Measurements from ENCODE around the gene PAWR.

PAWR gene

GRCh38 chr12:79560225-79560889, 130.4 kb downstream of the PAWR start:
- H3K23ac ChIP-seq (ENCODE audit: low read depth, low read length, poor library complexity), result no peak overlapping the region
- peaks cover 3% of the 10 kb centered on the region for H3K79me1 ChIP-seq (ENCODE audit: low read depth, low read length)
- no peak overlapping the region for H3K14ac ChIP-seq (ENCODE audit: low read length)
- no peak overlapping the region for H3K4me2 ChIP-seq (ENCODE audit: insufficient read depth, low read length, poor library complexity, severe bottlenecking)
- H3K27ac ChIP-seq (replicated peaks; ENCODE audit: low read length), result no peak overlapping the region
- H3K36me3 ChIP-seq (replicated peaks in 1 of 2; ENCODE audit: control insufficient read depth in 2 of 2, insufficient read depth in 2 of 2, low read length in 2 of 2), result peaks cover 6 to 12% of the 10 kb centered on the region in 2 donors
- no peak overlapping the region for H2BK15ac ChIP-seq (ENCODE audit: low read length)
- H2AFZ ChIP-seq (ENCODE audit: low read length), result no peak overlapping the region
- no peak overlapping the region for H2BK12ac ChIP-seq (ENCODE audit: low read length)
- H3K4ac ChIP-seq (ENCODE audit: low read length), result no peak overlapping the region
- WGBS, 2 donors (ENCODE audit: extremely low coverage in 2 of 2, insufficient read length in 2 of 2, insufficient replicate concordance in 1 of 2), result no CpG with 5 or more reads among the region's 6 CpGs
- peaks cover 0 to 4% of the 10 kb centered on the region in 2 donors for H3K4me1 ChIP-seq (ENCODE audit: control insufficient read depth in 2 of 2, insufficient read depth in 1 of 2, low read depth in 1 of 2, low read length in 2 of 2)
- no peak overlapping the region for H2BK5ac ChIP-seq (ENCODE audit: low read length)
- no peak overlapping the region for H3K18ac ChIP-seq (ENCODE audit: low read length)
- H2BK120ac ChIP-seq (ENCODE audit: low read depth, low read length), result no peak overlapping the region
- H4K91ac ChIP-seq (ENCODE audit: low read depth, low read length, poor library complexity), result no peak overlapping the region
- H2AK5ac ChIP-seq (ENCODE audit: low read depth, low read length), result no peak overlapping the region
- H3K27me3 ChIP-seq (ENCODE audit: control insufficient read depth in 3 of 3, insufficient read depth in 3 of 3, low read depth in 1 of 3, low read length in 3 of 3), result no peaks in the 10 kb centered on the region
- no peak overlapping the region for H3K4me3 ChIP-seq (ENCODE audit: low read length in 2 of 2)
- peaks cover 12 to 27% of the 10 kb centered on the region in 2 donors for H3K9me3 ChIP-seq (replicated peaks in 1 of 2; ENCODE audit: control insufficient read depth in 2 of 2, insufficient read depth in 1 of 2, low read depth in 1 of 2, low read length in 2 of 2)
- no peak overlapping the region for H4K8ac ChIP-seq (ENCODE audit: low read depth, low read length)
- no peak overlapping the region for H3K9ac ChIP-seq (ENCODE audit: low read depth, low read length, poor library complexity)
- no peak for DNase-seq (ENCODE audit: low spot score)

GRCh38 chr12:79559591-79559990, 131.2 kb downstream of the PAWR start:
- Histone ChIP-seq H2AK5ac (ENCODE audit: low read depth, low read length) (no peak overlapping the region), H4K91ac (ENCODE audit: low read depth, low read length, poor library complexity) (no peak overlapping the region), H2BK15ac (ENCODE audit: low read length) (no peak overlapping the region), H3K4me1 (ENCODE audit: control insufficient read depth in 2 of 2, insufficient read depth in 1 of 2, low read depth in 1 of 2, low read length in 2 of 2) (peaks cover 0 to 4% of the 10 kb centered on the region in 2 donors), H3K36me3 (replicated peaks in 1 of 2; ENCODE audit: control insufficient read depth in 2 of 2, insufficient read depth in 2 of 2, low read length in 2 of 2) (peaks cover 6 to 17% of the 10 kb centered on the region in 2 donors), H2BK120ac (ENCODE audit: low read depth, low read length) (no peak overlapping the region), H3K14ac (ENCODE audit: low read length) (no peak overlapping the region), H2BK12ac (ENCODE audit: low read length) (no peak overlapping the region), H2AFZ (ENCODE audit: low read length) (no peak overlapping the region), H3K4ac (ENCODE audit: low read length) (no peak overlapping the region), H3K27ac (replicated peaks; ENCODE audit: low read length) (no peak overlapping the region), H3K9ac (ENCODE audit: low read depth, low read length, poor library complexity) (no peak overlapping the region), H3K9me3 (replicated peaks in 1 of 2; ENCODE audit: control insufficient read depth in 2 of 2, insufficient read depth in 1 of 2, low read depth in 1 of 2, low read length in 2 of 2) (peaks cover 9 to 24% of the 10 kb centered on the region in 2 donors), H3K79me1 (ENCODE audit: low read depth, low read length) (peaks cover 3% of the 10 kb centered on the region), H2BK5ac (ENCODE audit: low read length) (no peak overlapping the region), H3K4me2 (ENCODE audit: insufficient read depth, low read length, poor library complexity, severe bottlenecking) (no peak overlapping the region), H3K23ac (ENCODE audit: low read depth, low read length, poor library complexity) (no peak overlapping the region), H3K18ac (ENCODE audit: low read length) (no peak overlapping the region), H3K4me3 (ENCODE audit: low read length in 2 of 2) (no peak overlapping the region), H4K8ac (ENCODE audit: low read depth, low read length) (no peak overlapping the region), H3K27me3 (ENCODE audit: control insufficient read depth in 3 of 3, insufficient read depth in 3 of 3, low read depth in 1 of 3, low read length in 3 of 3) (no peaks in the 10 kb centered on the region)
- DNase-seq (ENCODE audit: low spot score), result no peak
- WGBS, 2 donors (ENCODE audit: extremely low coverage in 2 of 2, insufficient read length in 2 of 2, insufficient replicate concordance in 1 of 2), result no CpG with 5 or more reads among the region's 2 CpGs

- DNase-seq (ENCODE audit: low spot score), result no peak
- no peak overlapping the region for H3K4me3 ChIP-seq (ENCODE audit: low read length in 2 of 2)
- H3K4me2 ChIP-seq (ENCODE audit: insufficient read depth, low read length, poor library complexity, severe bottlenecking), result no peak overlapping the region
- no peak overlapping the region for H3K14ac ChIP-seq (ENCODE audit: low read length)
- peaks cover 3% of the 10 kb centered on the region for H3K79me1 ChIP-seq (ENCODE audit: low read depth, low read length)
- H2BK12ac ChIP-seq (ENCODE audit: low read length), result no peak overlapping the region
- no peak overlapping the region for H2BK5ac ChIP-seq (ENCODE audit: low read length)
- no peak overlapping the region for H3K23ac ChIP-seq (ENCODE audit: low read depth, low read length, poor library complexity)
- no peak overlapping the region for H4K8ac ChIP-seq (ENCODE audit: low read depth, low read length)
- H2AK5ac ChIP-seq (ENCODE audit: low read depth, low read length), result no peak overlapping the region
- no peak overlapping the region for H3K9ac ChIP-seq (ENCODE audit: low read depth, low read length, poor library complexity)
- H2AFZ ChIP-seq (ENCODE audit: low read length), result no peak overlapping the region
- no peak overlapping the region for H2BK15ac ChIP-seq (ENCODE audit: low read length)
- no peak overlapping the region for H4K91ac ChIP-seq (ENCODE audit: low read depth, low read length, poor library complexity)
- H3K27ac ChIP-seq (replicated peaks; ENCODE audit: low read length), result no peak overlapping the region
- no peaks in the 10 kb centered on the region for H3K27me3 ChIP-seq (ENCODE audit: control insufficient read depth in 3 of 3, insufficient read depth in 3 of 3, low read depth in 1 of 3, low read length in 3 of 3)
- peaks cover 11 to 21% of the 10 kb centered on the region in 2 donors for H3K9me3 ChIP-seq (replicated peaks in 1 of 2; ENCODE audit: control insufficient read depth in 2 of 2, insufficient read depth in 1 of 2, low read depth in 1 of 2, low read length in 2 of 2)
- H2BK120ac ChIP-seq (ENCODE audit: low read depth, low read length), result no peak overlapping the region
- no CpG with 5 or more reads among the region's 5 CpGs for WGBS, 2 donors (ENCODE audit: extremely low coverage in 2 of 2, insufficient read length in 2 of 2, insufficient replicate concordance in 1 of 2)
- no peak overlapping the region for H3K18ac ChIP-seq (ENCODE audit: low read length)
- H3K36me3 ChIP-seq (replicated peaks in 1 of 2; ENCODE audit: control insufficient read depth in 2 of 2, insufficient read depth in 2 of 2, low read length in 2 of 2), result peaks cover 6 to 17% of the 10 kb centered on the region in 2 donors
- no peak overlapping the region for H3K4ac ChIP-seq (ENCODE audit: low read length)
- H3K4me1 ChIP-seq (ENCODE audit: control insufficient read depth in 2 of 2, insufficient read depth in 1 of 2, low read depth in 1 of 2, low read length in 2 of 2), result peaks cover 0 to 4% of the 10 kb centered on the region in 2 donors
Observed at GRCh38 chr12:79558924-79559469, 131.8 kb downstream of the PAWR start.

- Histone ChIP-seq H3K4me2 (ENCODE audit: insufficient read depth, low read length, poor library complexity, severe bottlenecking) (no peak overlapping the region), H3K23ac (ENCODE audit: low read depth, low read length, poor library complexity) (no peak overlapping the region), H3K79me1 (ENCODE audit: low read depth, low read length) (peaks cover 3% of the 10 kb centered on the region), H3K4ac (ENCODE audit: low read length) (no peak overlapping the region), H3K9me3 (replicated peaks in 1 of 2; ENCODE audit: control insufficient read depth in 2 of 2, insufficient read depth in 1 of 2, low read depth in 1 of 2, low read length in 2 of 2) (peaks cover 13 to 24% of the 10 kb centered on the region in 2 donors), H2BK15ac (ENCODE audit: low read length) (no peak overlapping the region), H3K9ac (ENCODE audit: low read depth, low read length, poor library complexity) (no peak overlapping the region), H3K4me3 (ENCODE audit: low read length in 2 of 2) (no peak overlapping the region), H3K4me1 (ENCODE audit: control insufficient read depth in 2 of 2, insufficient read depth in 1 of 2, low read depth in 1 of 2, low read length in 2 of 2) (peaks cover 0 to 4% of the 10 kb centered on the region in 2 donors), H2AFZ (ENCODE audit: low read length) (no peak overlapping the region), H4K8ac (ENCODE audit: low read depth, low read length) (no peak overlapping the region), H3K36me3 (replicated peaks in 1 of 2; ENCODE audit: control insufficient read depth in 2 of 2, insufficient read depth in 2 of 2, low read length in 2 of 2) (peaks cover 12 to 24% of the 10 kb centered on the region in 2 donors), H4K91ac (ENCODE audit: low read depth, low read length, poor library complexity) (no peak overlapping the region), H2BK12ac (ENCODE audit: low read length) (no peak overlapping the region), H3K14ac (ENCODE audit: low read length) (no peak overlapping the region), H2AK5ac (ENCODE audit: low read depth, low read length) (no peak overlapping the region), H3K27ac (replicated peaks; ENCODE audit: low read length) (no peak overlapping the region), H3K18ac (ENCODE audit: low read length) (no peak overlapping the region), H2BK120ac (ENCODE audit: low read depth, low read length) (no peak overlapping the region), H2BK5ac (ENCODE audit: low read length) (no peak overlapping the region), H3K27me3 (ENCODE audit: control insufficient read depth in 3 of 3, insufficient read depth in 3 of 3, low read depth in 1 of 3, low read length in 3 of 3) (no peaks in the 10 kb centered on the region)
- DNase-seq (ENCODE audit: low spot score), result no peak
- no CpG with 5 or more reads among the region's 1 CpG for WGBS, 2 donors (ENCODE audit: extremely low coverage in 2 of 2, insufficient read length in 2 of 2, insufficient replicate concordance in 1 of 2)
Observed at GRCh38 chr12:79557690-79558315, 133.0 kb downstream of the PAWR start.
